Middle frontal gyrus (tissue), 1 donor: ENCODE measurements around the gene TAF4.

ENCODE experiments used
- DNase-seq: peaks from one replicate; pipeline ENCODE4 v3.0.0-alpha.2; 2015; ENCODE audit warnings: low spot score; ENCODE audit errors: extremely low spot score

TAF4 gene

GRCh38 chr20:62044631-62045030, 21.1 kb downstream of the TAF4 start:
- DNase-seq: no peak

- DNase-seq: no peak
Observed at GRCh38 chr20:62043131-62043914, 22.4 kb downstream of the TAF4 start.

- DNase-seq: no peak
Observed at GRCh38 chr20:62042025-62042820, 23.5 kb downstream of the TAF4 start.

GRCh38 chr20:62040933-62041332, 24.7 kb downstream of the TAF4 start:
- DNase-seq: no peak

GRCh38 chr20:62040381-62040922, 25.2 kb downstream of the TAF4 start:
- DNase-seq: no peak

GRCh38 chr20:62039738-62040137, 25.9 kb downstream of the TAF4 start:
- no peak for DNase-seq

GRCh38 chr20:62032609-62033368, 32.9 kb downstream of the TAF4 start:
- DNase-seq: no peak

- DNase-seq: no peak
Observed at GRCh38 chr20:62031462-62032092, 34.1 kb downstream of the TAF4 start.

GRCh38 chr20:62030834-62031434, 34.7 kb downstream of the TAF4 start:
- DNase-seq: no peak

- DNase-seq: no peak
Observed at GRCh38 chr20:62030357-62030756, 35.3 kb downstream of the TAF4 start.

- DNase-seq: no peak
Observed at GRCh38 chr20:62029949-62030348, 35.7 kb downstream of the TAF4 start.

- DNase-seq: no peak
Observed at GRCh38 chr20:62029296-62029695, 36.4 kb downstream of the TAF4 start.

GRCh38 chr20:62028384-62028783, 37.3 kb downstream of the TAF4 start:
- no peak for DNase-seq

- DNase-seq: no peak
Observed at GRCh38 chr20:62027698-62028321, 37.9 kb downstream of the TAF4 start.

GRCh38 chr20:62027116-62027515, 38.6 kb downstream of the TAF4 start:
- no peak for DNase-seq

- no peak for DNase-seq
Observed at GRCh38 chr20:62026564-62026856, 39.2 kb downstream of the TAF4 start.

- DNase-seq: no peak
Observed at GRCh38 chr20:62025832-62026563, 39.7 kb downstream of the TAF4 start.

GRCh38 chr20:62025394-62025793, 40.3 kb downstream of the TAF4 start:
- no peak for DNase-seq

GRCh38 chr20:62023935-62024334, 41.7 kb downstream of the TAF4 start:
- DNase-seq: no peak
